Measurements from ENCODE around the gene EMP2.
"Not testable (repeated sequence)": the region's sequence is repeated elsewhere in the genome, so short reads cannot be mapped to it uniquely, and the experiment has no call there.

The EMP2 gene

DNA sequence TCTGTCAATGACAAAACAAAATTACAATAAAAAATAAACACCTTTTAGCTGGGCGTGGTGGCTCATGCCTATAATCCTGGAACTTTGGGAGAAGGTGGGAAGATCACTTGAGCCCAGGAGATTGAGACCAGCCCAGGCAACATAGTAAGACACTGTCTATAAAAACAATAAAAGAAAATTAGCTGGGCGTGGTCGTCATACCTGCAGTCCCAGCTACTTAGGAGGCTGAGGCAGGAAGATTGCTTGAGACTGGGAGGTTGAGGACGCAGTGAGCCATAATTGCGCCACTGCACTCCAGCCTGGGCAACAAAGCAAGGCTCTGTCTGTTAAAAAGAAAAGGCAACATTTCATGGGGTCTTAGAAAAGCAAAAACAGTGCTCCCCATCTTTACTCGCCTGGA is 32.7 kb downstream of the EMP2 start:
- FAIRE-seq, result no peak

DNA sequence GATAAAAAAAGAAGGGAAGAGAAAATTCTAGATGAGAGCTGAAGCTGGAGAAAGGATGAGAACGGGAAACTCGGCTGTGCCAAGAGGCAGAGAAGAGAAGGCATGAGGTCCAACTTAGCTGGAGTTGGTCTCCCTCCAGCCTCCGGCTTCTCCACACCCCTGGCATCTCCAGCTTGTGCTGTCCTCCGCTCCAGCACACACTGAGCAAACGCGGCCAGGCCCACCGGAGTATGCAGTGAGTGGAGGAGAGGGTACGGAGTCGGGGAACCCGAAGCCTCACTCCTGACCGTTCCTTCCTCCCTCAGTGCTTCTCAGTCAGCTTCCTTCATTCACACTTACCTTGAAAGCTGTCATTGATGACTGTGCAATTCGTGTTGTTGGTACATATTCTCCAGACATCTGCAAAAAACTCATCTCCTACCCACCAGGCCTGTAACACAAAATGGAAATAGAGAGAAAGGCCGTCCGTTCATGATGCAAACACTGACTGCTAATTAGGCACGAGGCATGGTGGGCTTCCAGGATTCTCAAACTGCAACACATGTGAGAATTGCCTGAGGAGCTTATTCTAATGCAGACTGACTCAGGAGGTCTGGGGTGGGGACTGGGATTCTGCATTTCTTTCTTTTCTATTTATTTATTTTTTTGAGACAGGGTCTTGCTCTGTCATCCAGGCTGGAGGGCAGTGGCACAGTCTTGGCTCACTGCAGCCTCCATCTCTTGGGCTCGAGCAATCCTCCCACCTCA is 37.0 kb downstream of the EMP2 start:
- no peak for FAIRE-seq

DNA sequence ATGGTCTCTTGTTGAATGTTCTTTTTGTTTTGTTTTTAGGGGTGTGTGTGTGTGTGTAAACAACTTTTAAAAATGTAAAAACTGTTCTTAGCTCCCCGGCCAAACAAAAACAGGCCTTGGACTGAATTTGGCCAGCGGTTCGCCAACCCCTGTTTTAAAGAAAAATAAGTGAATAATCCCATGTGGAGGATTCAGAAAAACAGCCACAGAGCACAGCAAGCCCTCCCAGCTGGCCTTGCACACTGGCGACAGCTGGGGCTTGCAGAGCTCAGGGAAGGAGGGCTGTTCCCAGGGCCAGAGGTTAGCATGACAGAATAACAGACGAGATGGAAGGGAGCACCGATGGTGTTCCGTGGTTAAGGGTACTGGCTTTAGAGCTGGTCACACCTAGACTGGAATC is 39.0 kb downstream of the EMP2 start:
- FAIRE-seq, result no peak

DNA sequence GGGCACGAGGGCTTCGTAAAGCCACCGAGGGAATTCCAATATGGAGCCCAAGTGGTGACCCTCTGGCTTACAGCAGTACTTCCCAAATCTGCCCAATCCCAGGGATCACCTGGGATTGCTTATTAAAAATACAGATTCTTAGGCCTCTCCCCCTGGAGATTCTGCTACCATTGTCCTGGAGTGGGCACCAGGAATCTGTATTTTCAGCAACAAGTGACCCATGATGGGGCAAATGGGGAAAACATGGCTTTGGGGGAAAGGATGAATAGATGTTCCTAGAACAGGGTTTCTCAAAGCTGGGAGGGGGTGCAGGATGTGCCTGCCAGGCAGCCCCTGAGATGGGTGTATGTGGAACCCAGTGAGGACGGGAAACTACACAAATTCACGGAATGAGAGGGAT is 40.6 kb downstream of the EMP2 start:
- no peak for FAIRE-seq

DNA sequence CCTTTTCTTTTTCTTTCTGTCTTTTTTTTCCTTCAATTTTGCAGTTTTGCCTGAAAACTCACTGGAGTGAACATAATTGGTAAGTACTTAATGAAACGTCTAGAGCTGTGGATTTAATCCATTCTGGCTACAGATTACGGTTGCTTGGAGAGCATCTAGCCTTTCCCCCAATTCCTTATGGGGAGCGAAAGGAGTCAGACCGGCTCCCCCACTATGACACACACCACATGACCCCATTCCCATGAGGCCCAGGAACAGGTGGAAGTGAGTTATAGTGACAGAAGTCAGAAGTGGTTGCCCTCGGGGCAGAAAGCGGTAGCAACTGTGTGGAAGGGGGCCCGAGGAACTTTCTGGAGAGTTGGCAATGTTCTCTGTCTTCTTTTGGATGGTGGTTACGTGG is 41.2 kb downstream of the EMP2 start:
- FAIRE-seq, result no peak

DNA sequence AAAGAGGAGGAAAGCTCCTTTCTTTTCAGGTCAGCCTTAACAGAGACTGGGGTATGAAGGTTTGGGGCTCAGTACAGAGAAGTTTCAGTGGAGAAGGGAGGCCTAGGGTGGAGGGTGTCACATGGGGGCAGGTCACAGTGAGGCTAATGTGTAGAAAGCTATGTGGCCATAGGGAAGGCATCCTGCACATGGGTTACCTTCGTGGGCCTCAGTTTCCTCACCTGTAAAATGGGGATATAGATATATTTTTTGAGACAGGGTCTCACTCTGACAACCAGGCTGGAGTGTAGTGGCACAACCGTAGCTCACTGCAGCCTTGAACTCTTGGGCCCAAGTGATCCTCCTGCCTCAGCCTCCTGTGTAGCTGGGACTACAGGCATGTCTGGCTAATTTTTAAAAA is 41.8 kb downstream of the EMP2 start:
- no peak for FAIRE-seq

DNA sequence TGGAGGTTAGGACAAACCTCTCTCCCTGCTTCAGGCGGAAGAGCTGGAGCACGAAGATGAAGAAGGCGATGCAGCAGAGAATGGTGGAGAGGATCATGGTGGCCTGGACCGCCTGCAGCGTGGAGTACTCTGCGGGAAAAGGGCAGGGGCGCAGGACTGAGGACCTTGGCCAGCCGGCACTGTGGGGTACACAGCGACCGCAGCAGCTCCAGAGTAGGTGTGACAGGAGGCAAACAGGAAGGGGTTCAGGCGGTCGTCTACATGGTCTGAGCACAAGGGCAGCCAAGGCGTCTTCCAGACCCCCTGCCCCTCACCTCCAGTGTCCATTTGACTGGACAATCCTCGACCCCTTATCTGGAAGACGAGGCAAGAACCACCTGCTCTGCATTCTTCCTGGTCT is 42.5 kb downstream of the EMP2 start:
- no peak for FAIRE-seq

DNA sequence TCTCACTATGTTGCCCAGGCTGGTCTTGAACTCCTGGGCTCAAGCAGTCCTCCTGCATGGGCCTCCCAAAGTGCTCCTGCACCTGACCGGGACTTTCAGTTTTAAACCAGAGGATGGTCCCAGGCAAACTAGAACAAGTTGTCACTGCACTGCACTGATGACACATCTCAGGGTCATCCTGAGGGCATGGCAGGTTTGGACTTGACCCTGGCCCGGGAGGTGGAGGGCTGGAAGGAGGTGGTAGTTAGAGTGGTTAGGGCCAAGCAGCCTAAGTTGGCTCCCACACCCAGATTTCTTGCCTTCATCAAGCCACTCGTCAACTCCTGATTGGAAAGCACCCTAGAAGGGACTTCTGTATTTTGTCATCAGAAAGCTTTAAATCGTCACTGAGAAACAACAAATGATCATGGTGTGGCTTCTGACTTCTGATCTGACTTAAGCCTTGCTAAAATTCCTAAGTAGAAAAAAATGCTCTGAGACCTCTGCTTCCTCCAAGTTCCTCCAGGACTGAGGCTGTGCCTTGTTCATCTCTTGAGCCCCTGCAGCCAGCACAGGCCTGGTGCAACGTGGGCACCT is 43.5 kb downstream of the EMP2 start:
- no peak for FAIRE-seq

DNA sequence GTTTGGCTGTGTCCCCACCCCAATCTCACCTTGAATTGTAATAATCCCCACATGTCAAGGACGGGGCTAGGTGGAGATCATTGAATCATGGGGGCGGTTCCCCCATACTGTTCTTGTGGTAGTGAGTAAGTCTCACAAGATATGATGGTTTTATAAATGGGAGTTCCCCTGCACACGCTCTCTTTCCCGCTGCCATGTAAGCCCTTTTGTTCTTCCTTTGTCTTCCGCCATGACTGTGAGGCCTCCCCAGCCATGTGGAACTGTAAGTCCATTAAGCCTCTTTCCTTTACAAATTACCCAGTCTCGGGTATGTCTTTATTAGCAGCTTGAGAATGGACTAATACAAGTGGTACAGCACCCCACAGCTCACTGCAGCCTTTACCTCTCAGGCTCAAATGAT is 44.1 kb downstream of the EMP2 start:
- FAIRE-seq, result not testable (repeated sequence)

DNA sequence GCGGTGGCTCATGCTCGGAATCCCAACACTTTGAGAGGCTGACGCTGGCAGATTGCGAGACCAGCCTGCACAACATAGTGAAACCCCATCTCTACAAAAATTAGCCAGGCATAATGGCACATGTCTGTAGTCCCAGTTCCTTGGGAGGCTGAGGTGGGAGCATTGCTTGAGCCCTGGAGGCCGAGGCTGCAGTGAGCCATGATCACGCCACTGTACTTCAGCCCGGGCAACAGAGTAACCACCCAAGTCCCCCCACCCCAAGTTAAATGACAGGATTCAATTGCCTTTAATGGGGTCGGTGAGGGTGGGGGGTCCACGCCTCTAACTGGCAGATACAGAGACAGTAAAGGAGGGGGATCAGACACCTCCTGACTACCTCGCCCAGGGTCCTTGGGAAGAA is 44.9 kb downstream of the EMP2 start:
- FAIRE-seq, result no peak

DNA sequence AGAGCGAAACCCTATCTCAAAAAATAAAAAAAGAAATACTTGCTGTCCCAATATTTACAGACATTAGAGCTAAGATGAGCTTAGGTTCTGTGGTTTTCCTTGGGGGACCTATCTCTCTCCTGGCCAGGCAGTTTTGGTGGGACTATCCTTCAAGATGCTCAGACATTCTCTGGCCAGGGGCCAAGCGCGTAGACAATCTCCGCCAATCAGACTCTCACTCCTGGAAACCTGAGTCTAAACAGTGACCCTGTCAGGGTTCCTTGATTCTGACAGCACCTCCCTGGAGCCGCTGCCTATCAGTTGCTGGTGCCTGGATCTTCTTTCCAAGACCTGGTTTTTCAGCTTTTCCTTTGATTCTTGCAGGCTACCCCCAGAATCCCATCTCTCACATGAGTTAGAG is 45.6 kb downstream of the EMP2 start:
- no peak for FAIRE-seq

DNA sequence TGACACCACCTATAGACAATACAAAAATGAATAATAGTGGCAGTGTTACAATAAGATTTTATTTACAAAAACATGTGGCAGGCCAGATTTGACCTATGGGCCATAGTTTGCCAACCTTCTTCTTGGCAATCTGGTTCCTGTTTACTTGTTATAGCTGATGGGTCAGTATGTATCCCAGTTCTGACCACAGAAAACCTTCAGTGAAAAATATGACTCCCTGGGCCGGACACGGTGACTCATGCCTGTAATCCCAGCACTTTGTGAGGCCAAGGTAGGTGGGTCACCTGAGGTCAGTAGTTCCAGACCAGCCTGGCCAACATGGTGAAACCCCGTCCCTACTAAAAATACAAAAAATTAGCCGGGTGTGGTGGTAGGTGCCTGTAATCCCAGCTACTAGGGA is 46.8 kb downstream of the EMP2 start:
- FAIRE-seq, result not testable (repeated sequence)

DNA sequence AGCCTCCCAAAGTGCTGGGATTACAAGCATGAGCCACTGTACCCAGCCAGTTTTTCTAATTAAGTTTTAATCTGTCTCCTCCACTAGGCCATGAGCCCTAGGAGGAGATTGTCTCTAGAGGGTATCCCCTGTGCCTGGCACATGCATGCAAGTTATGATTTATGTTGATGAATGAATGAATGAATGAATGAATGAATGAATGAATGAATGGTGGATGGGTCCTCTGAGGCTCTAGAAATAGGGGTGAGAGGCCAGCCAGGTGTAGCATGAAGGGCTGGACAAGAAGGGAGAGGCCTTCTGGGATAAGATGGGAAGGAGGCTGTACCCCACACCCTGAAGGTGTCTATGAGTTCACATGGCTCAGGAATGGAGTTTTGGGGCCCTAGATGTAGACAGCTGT is 48.8 kb downstream of the EMP2 start:
- FAIRE-seq, result no peak

DNA sequence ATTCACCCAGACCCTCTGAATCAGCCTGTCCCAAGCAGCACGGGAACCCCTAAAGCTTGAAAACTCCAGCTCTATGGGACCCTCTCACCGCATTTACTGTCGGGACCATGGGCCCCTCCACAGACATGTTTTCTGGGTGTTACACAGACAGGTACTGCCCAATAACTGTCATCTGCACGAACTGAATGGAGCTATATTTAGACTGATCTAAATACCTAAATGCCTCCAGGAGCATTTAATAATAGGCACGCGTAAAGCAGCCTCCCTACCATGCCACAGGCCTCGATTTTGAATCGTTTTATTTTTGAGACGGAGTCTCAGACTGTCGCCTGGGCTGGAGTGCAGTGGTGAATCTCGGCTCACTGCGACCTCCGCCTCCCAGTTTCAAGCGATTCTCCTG is 49.7 kb downstream of the EMP2 start:
- FAIRE-seq, result no peak

DNA sequence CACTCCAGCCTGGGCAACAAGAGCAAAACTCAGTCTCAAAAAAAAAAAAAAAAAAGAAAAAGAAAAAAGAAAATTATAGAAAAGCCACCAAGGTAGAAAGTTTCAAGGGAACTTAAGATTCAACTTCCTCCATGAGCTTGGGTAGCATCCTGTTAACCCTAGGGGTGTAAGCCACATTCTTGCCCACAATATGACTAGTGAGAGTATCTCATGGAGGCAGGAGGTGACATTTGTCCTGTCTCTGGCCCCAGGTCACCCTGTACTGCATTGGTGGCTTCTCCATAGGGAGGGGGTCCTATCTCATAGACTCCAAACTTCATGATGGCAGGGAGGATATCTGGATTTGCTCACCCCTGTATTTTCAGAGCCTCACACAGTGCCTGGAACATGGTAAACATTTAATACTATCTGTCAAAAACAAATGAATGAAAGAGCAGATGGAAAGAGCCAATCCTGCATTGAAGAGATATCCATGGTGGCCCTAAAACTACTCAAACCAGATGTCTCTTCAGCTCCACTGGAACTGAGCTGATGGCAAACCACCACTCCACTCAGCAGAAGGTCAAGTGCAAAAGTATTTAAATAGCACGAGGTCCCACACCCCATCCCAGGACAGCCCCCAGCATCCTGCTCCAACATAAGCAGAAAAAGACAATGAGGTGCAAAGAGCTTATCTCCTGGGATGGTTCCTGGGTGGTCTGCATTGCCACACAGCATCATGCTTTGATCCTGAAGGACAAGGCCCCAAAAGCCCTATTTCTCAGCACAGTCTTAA is 50.3 kb downstream of the EMP2 start:
- no peak for FAIRE-seq

DNA sequence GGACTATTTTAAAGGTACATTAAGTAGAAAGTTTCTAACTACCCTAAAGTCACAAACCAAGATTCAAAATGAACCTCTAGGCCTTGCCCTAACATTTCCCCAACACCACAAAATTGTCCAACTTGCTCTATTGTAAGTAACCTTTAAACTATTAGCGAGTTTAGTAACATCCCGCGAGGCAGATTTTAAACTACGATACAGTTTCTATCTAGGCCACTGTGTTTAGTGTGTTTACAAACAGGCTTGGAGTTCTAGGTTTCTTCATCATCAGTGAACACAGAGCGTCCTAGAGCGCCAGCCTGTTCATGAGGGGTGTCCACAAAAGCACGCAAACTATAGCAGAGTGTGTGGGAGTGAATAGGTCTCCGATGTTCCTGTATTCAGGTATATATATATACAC is 51.8 kb downstream of the EMP2 start:
- FAIRE-seq, result no peak

DNA sequence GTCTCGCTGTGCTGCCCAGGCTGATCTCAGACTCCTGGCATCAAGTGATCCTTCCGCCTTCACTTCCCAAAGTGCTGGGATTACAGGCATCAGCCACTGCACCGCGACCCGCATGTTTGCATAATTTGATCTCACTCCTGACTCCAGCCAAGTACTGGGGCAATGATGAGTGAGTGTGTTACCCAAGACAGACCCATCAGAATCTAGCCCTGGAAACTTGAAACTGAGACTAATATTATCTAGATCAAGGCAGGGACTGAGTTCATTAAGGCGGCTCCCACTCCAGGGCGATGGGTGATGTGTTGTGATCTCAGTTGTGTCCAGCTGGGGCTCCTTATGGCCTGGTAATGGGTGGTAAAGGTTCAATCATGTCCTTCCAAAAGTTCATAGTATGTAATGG is 53.4 kb downstream of the EMP2 start:
- FAIRE-seq, result no peak

DNA sequence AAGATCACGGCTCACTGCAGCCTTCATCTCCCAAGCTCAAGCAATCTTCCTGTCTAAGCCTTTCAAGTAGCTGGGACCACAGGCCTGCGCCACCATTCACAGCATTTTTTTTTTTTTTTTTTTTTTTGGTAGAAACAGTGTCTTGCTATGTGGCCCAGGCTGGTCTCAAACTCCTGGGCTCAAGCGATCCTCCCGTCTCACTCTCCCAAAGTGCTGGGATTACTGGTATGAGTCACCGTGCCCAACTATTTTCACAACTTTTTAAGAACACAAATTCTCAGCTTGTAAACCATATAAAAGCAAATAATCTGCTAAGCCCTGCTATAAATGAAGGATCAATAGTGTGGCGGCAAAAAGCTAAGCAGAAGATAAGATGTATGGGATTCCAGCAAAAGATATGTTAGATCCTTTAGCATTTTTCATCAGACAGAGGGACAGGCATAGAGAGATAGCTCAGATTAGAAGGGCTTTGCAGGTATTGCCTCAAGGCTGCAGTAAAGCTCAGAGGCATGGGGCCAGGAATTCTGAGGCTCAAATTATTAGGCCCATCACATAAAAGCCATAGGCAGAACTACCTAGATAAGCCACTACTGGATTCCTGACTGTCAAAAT is 55.1 kb downstream of the EMP2 start:
- no peak for FAIRE-seq

DNA sequence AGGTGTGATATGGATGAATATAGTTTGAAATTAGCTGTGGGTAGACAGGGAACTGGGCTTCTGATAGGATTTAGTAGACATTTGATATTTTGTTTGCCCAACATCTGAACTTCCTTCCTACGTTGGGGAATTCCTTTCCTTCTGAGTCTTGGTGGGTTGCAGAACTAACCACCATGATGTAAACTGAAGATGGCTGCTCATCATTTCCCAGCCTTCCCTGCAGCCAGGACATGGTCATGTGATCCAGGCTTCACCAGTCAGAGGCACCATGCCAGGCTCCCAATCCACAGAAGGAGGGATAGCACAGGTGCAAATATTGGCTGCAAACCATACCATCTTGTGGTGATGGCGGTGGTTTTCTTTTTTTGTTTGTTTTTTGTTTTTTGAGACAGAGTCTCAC is 57.4 kb downstream of the EMP2 start:
- no peak for FAIRE-seq

DNA sequence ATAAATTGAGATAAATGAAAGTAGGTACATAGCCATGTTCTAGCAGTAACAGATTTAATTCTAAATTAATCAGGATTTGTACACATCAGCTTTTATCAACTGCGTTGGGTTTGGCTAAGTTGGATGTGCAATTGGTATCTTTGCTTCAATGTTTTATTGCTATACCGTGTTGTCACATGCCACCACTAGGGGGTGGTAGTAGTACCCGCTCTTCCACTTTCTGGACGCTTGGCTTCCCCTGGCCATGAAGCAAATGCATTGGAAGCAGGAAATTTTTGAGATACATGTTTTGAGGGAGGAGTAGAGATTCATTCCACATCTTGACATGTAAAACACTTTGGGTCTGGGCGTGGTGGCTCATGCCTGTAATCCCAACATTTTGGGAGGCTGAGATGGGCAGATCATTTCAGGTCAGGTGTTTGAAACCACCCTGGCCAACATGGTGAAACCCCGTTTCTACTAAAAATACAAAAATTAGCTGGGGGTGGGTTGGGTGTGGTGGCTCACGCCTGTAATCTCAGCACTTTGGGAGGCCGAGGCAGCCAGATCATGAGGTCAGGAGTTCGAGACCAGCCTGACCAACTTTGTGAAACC is 58.6 kb downstream of the EMP2 start:
- FAIRE-seq, result peak; percentile 66

DNA sequence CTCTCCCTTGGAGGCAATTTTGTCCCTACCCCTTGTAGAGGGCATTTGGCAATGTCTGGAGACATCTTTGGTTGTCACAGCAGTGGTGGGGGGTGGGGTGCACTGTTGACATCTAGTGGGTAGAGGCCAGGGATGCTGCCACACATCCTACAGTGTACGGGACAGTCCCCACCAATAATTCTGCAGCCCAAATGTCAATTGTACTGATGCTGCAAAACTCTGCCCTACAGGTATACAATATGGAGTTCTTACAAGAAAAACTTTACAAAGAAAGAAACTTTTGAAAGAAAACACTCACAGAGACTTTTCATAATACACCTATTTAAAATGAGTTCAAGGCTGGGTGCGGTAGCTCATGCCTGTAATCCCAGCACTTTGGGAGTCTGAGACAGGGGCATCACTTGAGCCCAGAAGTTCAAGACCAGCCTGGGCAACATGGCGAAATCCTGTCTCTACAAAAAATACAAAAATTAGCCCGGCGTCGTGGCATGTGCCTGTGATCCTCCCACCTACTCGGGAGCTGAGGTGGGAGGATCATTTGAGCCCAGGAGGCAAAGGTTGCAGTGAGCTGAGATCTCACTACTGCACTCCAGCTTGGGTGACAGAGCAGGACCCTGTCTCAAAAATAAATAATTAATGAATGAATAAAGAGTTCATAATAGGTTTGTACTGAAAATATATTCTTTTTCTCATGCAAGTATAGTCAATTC is 59.4 kb downstream of the EMP2 start:
- FAIRE-seq, result no peak

DNA sequence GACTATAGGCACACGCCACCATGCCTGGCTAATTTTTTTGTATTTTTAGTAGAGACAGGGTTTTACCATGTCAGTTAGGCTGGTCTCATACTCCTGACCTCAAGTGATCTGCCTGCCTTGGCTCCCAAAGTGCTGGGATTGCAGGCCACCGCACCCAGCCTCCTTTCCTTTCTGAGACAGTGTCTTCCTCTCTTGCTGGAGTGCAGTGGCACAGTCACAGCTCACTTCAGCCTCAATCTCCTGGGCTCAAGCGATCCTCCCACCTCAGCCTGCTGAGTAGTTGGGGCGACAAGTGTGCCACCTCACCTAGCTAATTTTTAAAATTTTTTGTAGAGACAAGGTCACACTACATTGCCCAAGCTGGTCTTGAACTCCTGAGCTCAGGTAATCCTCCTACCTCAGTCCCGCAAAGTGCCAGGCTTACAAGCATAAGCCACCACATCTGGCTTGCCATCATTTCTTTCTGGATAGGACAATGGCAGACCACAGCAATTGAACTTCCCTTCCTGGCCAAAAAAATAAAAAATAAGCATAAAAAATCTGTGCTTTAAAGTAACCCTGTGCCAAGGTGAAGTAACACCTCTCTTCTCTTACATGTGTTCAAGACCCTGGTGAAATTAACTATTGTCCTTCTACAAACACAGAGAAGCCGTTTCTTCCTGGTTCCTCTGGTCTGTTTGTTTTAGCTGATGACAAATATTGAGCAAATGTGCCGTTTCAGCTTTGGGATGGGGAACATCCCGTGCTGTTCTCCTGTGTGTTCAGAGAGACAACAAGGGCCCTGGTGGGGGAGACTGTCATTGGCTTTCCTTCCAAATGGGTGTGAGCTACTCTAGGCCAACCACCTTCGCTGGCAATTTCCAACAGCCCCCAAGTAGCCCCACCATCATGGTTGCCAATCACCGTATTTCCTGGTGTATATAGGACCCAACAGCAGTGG is 60.2 kb downstream of the EMP2 start:
- no peak for FAIRE-seq

Measured in TTC549 (cell line).